ENCODE results near the gene ZNF605. TPM values are rescaled to one million over a fixed set of nuclear protein-coding genes. Genes with fewer than 3 reads are reported as not detected.
"Not testable (repeated sequence)": the region's sequence is repeated elsewhere in the genome, so short reads cannot be mapped to it uniquely, and the experiment has no call there.

ZNF605 gene
- total and polyA plus RNA-seq, 9 of the 15 experiments (the other 6 are each of a cell fraction or from before 2014, with no cell fraction given), result 0.45 to 1.1 (median 0.68) TPM

- FAIRE-seq; H3K9ac ChIP-seq (ENCODE audit: insufficient read depth in 1 of 2, low read depth in 2 of 2, low read length in 2 of 2); H3K4me2 ChIP-seq (ENCODE audit: insufficient read depth, low read length); H4K20me1 ChIP-seq (replicated peaks; ENCODE audit: control insufficient read depth, insufficient read depth, low read length); H2AFZ ChIP-seq (ENCODE audit: low read depth, low read length); intact Hi-C loops (cut with micrococcal nuclease); H3K4me3 ChIP-seq; ATAC-seq; H3K27ac ChIP-seq (ENCODE audit: extremely low read depth, low read depth, low read length); H3K9me3 ChIP-seq (replicated peaks; ENCODE audit: control insufficient read depth, insufficient read depth, low read depth, low read length); H3K4me1 ChIP-seq (replicated peaks in 1 of 2; ENCODE audit: control insufficient read depth in 2 of 2, insufficient read depth in 2 of 2, low read length in 2 of 2); CTCF ChIA-PET (ENCODE audit: low intra/inter-chr PET ratio); H3K36me3 ChIP-seq (ENCODE audit: control insufficient read depth, insufficient read depth, low read length); BruUV-seq (replicated peaks); H3K79me2 ChIP-seq (ENCODE audit: control insufficient read depth, insufficient read depth, low read length); H3K9me1 ChIP-seq (ENCODE audit: control insufficient read depth, insufficient read depth, low read length); H3K27me3 ChIP-seq (ENCODE audit: control insufficient read depth in 2 of 2, insufficient read depth in 2 of 2, low read length in 2 of 2); in situ Hi-C loops (cut with MboI): not testable (repeated sequence)
- DNase-seq (ENCODE audit: extremely low read depth in 1 of 4, low spot score in 3 of 4), result peak in 1 of 4 experiments; percentile 54
- TF ChIP-seq, protein P1, sequence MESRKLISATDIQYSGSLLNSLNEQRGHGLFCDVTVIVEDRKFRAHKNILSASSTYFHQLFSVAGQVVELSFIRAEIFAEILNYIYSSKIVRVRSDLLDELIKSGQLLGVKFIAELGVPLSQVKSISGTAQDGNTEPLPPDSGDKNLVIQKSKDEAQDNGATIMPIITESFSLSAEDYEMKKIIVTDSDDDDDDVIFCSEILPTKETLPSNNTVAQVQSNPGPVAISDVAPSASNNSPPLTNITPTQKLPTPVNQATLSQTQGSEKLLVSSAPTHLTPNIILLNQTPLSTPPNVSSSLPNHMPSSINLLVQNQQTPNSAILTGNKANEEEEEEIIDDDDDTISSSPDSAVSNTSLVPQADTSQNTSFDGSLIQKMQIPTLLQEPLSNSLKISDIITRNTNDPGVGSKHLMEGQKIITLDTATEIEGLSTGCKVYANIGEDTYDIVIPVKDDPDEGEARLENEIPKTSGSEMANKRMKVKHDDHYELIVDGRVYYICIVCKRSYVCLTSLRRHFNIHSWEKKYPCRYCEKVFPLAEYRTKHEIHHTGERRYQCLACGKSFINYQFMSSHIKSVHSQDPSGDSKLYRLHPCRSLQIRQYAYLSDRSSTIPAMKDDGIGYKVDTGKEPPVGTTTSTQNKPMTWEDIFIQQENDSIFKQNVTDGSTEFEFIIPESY (CRISPR knock-in tag; IDR thresholded peaks at IDR 0.05), result peak; percentile 94
- TF ChIP-seq, protein P2, sequence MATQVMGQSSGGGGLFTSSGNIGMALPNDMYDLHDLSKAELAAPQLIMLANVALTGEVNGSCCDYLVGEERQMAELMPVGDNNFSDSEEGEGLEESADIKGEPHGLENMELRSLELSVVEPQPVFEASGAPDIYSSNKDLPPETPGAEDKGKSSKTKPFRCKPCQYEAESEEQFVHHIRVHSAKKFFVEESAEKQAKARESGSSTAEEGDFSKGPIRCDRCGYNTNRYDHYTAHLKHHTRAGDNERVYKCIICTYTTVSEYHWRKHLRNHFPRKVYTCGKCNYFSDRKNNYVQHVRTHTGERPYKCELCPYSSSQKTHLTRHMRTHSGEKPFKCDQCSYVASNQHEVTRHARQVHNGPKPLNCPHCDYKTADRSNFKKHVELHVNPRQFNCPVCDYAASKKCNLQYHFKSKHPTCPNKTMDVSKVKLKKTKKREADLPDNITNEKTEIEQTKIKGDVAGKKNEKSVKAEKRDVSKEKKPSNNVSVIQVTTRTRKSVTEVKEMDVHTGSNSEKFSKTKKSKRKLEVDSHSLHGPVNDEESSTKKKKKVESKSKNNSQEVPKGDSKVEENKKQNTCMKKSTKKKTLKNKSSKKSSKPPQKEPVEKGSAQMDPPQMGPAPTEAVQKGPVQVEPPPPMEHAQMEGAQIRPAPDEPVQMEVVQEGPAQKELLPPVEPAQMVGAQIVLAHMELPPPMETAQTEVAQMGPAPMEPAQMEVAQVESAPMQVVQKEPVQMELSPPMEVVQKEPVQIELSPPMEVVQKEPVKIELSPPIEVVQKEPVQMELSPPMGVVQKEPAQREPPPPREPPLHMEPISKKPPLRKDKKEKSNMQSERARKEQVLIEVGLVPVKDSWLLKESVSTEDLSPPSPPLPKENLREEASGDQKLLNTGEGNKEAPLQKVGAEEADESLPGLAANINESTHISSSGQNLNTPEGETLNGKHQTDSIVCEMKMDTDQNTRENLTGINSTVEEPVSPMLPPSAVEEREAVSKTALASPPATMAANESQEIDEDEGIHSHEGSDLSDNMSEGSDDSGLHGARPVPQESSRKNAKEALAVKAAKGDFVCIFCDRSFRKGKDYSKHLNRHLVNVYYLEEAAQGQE (IDR thresholded peaks at IDR 0.05; ENCODE audit: borderline replicate concordance), result peak; percentile 35; the same call in 1 of the 2 replicates
- TF ChIP-seq, protein P2 (CRISPR knock-in tag; IDR thresholded peaks at IDR 0.05; ENCODE audit: low read depth), result not testable (repeated sequence)
- peak; percentile 32 to 37 (median 34); a peak in 3 of 6 replicates for TF ChIP-seq CTCF (IDR thresholded peaks at IDR 0.05 in 2 of 3, conservative IDR thresholded peaks at IDR 0.05 in 1 of 3; ENCODE audit: insufficient read depth in 2 of 3, low read depth in 1 of 3, low read length in 3 of 3)
- peak in 1 of 2 experiments; percentile 65; a peak in 2 of 4 replicates for TF ChIP-seq RAD21 (CRISPR knock-in tag; conservative IDR thresholded peaks at IDR 0.05 in 1 of 2, IDR thresholded peaks at IDR 0.05 in 1 of 2)
- 0 out of 2 replicates have a peak, but pooled peaks have one; percentile 10 for TF ChIP-seq SMC3 (conservative IDR thresholded peaks at IDR 0.05; ENCODE audit: insufficient read depth, low read depth, low read length)
- 26% methylated on average over 12 of the region's 13 CpGs for WGBS (ENCODE audit: insufficient coverage, low coverage, missing lambda C conversion rate)
- POLR2A ChIA-PET, result interaction anchor here (1.2 kb wide), 1 partner anchor 103 kb away, joined by 3 read pairs; no protein-coding TSS in a partner anchor
Observed at GRCh38 chr12:132976870-132977269, 20.8 kb upstream of the ZNF605 start.
